GM18868 (cell line): ENCODE results near the gene TRIM13.
"Not testable (repeated sequence)": the region's sequence is repeated elsewhere in the genome, so short reads cannot be mapped to it uniquely, and the experiment has no call there.

ENCODE experiments used
- ATAC-seq: cut with Tn5 transposase; IDR thresholded peaks from one replicate; pipeline ENCODE4 v1.9.1; 2021; ENCODE audit warnings: mild to moderate bottlenecking, moderate library complexity; ENCODE audit not compliant: unreplicated experiment

The TRIM13 gene

GRCh38 chr13:49996951-49997895, at the start of gene TRIM13:
Gene TRIM13, plus strand, starts transcription at chr13:49997042. Its CDS starts 14,899 bp downstream, at chr13:50011941.
- peak; percentile 75 for ATAC-seq

- not testable (repeated sequence) for ATAC-seq
Observed at GRCh38 chr13:49948777-49949270, 48.0 kb upstream of the TRIM13 start.

- no peak for ATAC-seq
Observed at GRCh38 chr13:49951754-49952535, 44.9 kb upstream of the TRIM13 start.

DNA sequence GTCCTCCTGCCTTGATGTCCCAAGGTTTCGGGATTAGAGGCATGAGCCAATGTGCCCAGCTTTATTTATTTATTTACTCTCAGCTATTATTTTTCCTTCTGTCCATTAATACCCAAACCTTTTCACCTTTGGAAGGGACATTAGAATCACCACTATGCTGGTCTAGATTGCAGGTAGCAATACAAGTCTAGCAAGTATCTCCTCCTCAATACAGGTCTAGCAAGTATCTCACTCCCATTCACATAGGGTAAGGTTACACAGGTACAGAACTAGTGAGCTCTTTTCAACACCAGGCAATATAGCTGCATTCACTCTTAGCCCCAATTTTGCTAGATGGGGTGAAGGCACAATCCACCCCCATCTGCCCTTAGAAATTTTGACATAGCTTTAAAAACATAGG, 43.3 kb upstream of the TRIM13 start:
- ATAC-seq = no peak

DNA sequence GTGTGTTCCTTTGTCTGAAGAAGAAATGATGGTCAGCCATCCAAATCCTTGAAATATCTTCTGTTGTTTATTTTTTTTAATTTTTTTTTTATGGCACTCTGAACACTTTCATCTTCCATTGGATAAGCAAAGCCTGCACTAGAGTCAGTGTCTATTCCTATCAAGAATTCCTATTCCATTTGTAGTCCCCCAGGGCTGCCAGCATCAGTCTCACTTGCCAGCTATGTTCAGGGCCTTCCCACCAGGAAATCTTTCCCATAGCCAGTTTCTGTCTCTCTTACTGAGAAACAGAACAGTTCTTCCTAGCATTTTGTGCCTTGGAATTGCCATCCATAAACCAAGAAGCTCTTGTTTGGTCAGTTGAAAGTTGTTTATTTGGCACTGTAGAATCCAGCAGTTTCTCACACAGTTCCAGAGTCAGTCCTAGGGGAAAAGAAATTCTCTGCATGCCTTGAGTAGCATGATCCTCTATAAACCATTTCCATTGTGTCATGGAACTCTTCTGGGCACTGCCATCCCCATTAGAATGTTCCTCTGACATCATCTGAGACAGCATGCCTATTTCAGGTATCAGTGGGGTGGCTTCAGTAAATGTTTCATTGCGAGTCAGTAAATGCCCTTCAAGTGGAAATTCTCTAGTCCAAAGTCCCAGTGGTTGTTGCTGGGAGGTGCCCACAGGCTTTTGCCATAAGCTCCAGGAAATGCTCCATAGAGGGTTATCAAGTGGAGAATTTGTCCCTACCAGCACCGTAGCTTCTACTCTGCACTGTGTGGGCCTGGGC, 42.0 kb upstream of the TRIM13 start:
- ATAC-seq = no peak

- no peak for ATAC-seq
Observed at GRCh38 chr13:49956131-49956530, 40.7 kb upstream of the TRIM13 start.

GRCh38 chr13:49958321-49958720, 38.5 kb upstream of the TRIM13 start:
- ATAC-seq = no peak

GRCh38 chr13:49967456-49967855, 29.4 kb upstream of the TRIM13 start:
- ATAC-seq = no peak

DNA sequence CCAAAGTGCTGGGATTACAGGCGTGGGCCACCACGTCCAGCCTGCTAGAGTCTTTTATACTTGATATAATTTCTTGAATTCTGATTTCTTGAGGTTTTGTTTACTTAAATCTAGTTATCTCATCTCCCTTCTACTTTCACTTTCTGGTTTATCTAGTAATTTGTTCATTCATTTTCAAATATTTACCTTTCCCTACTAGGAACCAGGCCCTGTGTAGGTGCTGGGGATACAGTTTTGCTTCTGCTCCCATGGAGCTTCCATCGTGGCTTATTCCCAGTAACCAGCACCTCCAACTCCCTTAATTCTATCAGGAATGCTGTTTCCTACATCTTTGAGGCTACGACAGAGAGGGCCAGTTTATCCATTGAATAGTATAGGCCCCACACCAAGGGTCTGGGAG, 24.1 kb upstream of the TRIM13 start:
- ATAC-seq = no peak

DNA sequence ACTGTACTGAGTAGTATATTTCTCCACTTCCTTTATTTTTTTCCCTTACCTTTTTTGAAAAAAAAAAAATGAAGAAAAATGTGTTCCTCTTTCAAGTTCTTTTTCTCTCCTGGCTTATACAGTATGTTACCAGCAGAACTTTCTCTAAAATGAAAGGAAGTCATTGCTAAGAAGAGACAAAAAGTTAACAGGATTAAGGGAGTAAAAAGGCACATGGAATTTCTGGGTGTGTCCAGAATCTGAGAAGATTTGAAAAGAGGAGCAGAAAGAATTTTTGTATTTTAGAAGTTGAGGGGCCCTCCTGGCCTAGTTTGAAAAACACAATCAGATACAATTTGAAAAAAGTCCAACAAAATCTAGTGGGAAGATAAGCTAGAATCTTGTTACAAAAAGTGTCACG, 21.0 kb upstream of the TRIM13 start:
- ATAC-seq = no peak

DNA sequence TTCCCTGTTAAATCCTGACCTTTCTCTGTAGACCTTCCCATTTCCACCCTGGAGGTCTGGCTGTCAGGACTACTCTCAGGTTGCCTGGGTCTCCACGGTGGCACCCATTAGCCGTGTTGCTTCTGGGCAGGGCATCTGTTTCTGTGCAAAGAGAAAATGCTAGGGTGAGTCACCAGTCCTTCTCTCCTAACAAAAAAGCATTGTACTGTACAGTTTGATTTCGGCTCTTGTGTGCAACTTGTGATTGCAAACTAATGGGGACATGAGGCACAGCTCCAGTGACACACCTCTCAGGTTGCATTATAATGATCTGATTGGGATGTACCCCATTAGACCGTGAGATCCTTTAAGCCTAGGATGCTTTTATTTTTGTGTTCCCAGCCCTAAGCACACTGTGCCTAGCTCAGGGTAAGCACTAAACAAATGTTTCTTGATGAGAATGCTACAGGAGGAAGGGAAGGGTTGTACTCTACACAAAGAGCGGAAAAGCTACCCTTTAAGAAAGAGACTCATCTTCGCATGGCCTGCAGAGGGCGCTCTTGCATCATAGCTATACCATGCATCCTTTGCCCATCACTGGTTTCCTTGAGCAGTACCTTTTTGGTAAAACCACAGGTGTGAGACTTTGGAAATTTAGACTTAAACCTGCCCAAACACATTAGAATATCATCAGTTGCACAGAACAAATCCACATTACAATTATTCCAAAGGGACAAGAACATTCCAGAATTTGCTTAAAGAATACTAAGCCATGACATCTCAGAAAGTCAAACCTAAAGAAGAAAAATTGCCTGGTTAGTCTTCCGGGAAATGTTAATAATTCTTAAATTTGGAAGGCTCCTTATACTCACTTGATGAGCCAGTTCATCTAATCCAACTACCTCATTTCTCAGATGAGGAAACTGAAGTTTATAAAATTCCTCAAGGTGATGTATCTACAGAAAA, 20.3 kb upstream of the TRIM13 start:
- peak; percentile 76 for ATAC-seq

DNA sequence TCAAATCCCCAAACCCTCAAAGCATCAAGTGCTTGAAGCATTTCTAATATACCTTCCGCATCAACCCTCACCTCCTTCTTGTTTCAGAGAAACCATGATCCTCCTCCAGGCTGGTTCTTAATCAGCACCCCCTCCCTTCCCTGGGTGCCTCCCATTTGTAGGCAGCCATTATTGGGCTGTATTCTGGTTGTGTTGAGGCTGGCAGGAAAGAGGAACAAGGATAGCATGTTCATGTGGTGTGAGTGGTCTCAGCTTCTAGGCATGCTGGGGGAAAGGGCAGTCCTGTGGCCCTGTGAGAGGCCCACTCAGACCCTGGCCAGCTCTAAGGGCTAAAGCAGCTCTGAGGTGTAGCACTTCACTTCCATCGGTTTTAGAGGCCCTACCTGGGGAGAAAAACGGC, 18.9 kb upstream of the TRIM13 start:
- ATAC-seq = no peak

DNA sequence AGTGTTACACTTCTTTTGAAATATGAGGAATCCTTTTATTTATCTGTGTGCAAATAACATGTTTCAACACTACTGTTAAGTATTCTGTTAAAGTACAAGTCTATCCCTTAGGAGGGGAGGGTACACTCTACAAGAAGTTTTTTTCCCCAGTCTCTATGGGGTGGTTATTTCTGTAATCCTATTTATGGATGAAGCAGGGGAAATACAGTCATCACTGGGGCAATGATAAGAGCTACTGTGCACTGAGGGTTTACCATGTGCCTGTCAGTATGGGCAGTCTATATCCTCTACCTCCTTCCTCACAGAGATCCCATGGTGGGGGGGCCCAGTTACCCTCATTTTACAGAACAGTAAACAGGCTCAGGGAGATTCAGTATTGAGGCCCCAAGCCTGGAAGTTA, 16.6 kb upstream of the TRIM13 start:
- no peak for ATAC-seq

DNA sequence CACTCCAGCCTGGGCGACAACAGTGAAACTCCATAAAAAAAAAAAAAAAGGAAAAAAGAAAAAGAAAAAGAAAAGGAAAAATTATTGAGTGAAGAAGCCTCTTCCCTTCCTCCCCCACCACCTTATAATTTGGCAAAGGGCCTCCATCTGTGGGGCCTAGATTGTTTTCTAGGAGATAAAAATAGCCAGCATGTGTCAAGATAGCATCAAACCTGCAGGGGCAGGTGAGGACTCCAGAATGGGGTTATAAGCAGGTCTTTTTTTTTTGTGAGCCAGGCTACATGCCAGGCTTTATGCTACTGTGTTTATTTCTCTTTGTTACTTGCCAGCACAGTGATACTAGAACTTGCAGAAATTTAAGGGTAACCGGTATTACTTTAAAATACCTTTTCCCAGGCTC, 11.7 kb upstream of the TRIM13 start:
- no peak for ATAC-seq

- ATAC-seq = no peak
Observed at GRCh38 chr13:49986471-49986870, 10.4 kb upstream of the TRIM13 start.

DNA sequence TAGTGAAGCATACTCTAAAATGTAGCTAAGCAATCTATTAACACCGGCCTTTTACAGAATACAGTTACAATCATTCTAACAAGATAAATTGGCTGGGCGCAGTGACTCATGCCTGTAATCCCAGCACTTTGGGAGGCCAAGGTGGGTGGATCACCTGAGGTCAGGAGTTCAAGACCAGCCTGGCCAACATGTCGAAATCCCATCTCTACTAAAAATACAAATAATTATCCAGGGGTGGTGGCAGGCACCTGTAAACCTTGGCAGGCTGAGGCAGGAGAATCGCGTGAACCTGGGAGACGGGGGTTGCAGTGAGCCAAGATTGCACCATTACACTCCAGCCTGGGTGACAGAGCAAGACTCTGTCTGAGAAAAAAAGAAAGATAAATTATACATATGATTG, 6.2 kb upstream of the TRIM13 start:
- not testable (repeated sequence) for ATAC-seq

- ATAC-seq = no peak
Observed at GRCh38 chr13:49993111-49993510, 3.7 kb upstream of the TRIM13 start.

DNA sequence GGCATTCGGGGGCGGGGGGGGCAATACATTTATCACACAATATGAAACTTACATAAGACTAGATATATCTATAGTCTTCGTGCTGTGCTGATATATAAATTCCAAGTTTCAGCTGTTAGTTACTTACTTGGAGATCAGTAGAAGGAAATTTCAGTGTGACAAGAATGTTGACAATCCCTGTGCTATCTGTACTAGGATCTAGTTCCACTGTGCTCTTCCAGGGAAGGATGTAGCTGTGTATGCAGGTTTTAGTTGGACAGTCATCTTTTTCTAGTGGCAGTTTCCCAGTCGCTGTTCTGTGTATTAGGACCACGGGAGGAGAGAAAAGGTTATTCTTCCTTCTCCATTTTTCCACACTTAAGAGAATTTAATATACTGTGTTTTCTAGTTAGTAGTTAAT, 3.2 kb upstream of the TRIM13 start:
- no peak for ATAC-seq

DNA sequence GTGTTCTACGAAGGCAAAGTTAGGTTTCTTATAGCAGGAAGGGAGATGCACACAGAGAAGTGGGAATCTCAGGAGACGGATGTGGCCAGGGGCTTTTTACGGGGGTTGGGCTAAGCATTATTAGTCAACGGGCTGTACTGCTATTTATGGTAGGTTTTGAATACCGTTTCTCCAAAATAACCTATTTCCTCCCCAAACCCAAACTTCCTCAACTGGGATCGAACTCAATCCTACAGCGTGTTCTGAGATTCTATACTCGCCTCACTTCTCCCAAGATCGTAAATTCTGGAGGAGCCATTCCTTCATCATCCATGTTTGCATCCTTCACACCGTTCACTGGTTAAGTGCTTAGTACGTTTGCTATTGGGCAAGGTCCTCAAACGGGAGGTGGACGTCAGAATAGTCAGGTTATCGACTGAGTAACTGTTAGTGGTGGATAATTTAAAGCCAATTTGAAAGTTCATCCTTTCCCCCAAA, 1.2 kb upstream of the TRIM13 start:
- ATAC-seq = peak; percentile 29
